Neural cell (in vitro differentiated cells): ENCODE measurements around the gene LDB3. TPM values are rescaled to one million over a fixed set of nuclear protein-coding genes. Genes with fewer than 3 reads are reported as not detected.

Experiments used
- H2AFZ ChIP-seq: fragments of 200-600, 300-800 bp; sonication (generic), shearing (Covaris generic); 2 replicates; pipeline ENCODE4 v1.6.0; 2014; ENCODE audit warnings: low read depth, mild to moderate bottlenecking, antibody characterized with exemption, low read length, moderate library complexity
- H3F3A ChIP-seq: fragments of 200-600 bp; shearing (Covaris generic); 2 replicates; pipeline ENCODE4 v1.6.1; 2016; ENCODE audit warnings: mild to moderate bottlenecking, moderate library complexity, mixed read lengths, antibody characterized with exemption, low read length; ENCODE audit not compliant: insufficient read depth, poor library complexity, severe bottlenecking
- H3K27ac ChIP-seq: fragments of 200-600, 300-800 bp; sonication (generic), shearing (Covaris generic); 2 replicates; pipeline ENCODE4 v1.5.1; 2014; ENCODE audit warnings: mild to moderate bottlenecking, low read length, moderate library complexity
- H3K27me3 ChIP-seq: fragments of 300-800, 200-600 bp; sonication (generic), shearing (Covaris generic); 2 replicates; pipeline ENCODE4 v1.6.0; 2014; ENCODE audit warnings: mild to moderate bottlenecking, low read depth, low read length, moderate library complexity; ENCODE audit not compliant: insufficient read depth
- H3K36me3 ChIP-seq: fragments of 300-800, 200-600 bp; sonication (generic), shearing (Covaris generic); 2 replicates; pipeline ENCODE4 v1.5.1; 2014; ENCODE audit warnings: mild to moderate bottlenecking, antibody characterized with exemption, low read length, moderate library complexity; ENCODE audit not compliant: insufficient read depth
- H3K4me2 ChIP-seq: fragments of 300-800, 200-600 bp; sonication (generic), shearing (Covaris generic); 2 replicates; pipeline ENCODE4 v1.6.0; 2014; ENCODE audit warnings: mild to moderate bottlenecking, low read length
- H3K4me3 ChIP-seq: fragments of 300-800, 200-600 bp; sonication (generic), shearing (Covaris generic); 2 replicates; pipeline ENCODE4 v1.5.1; 2014; ENCODE audit warnings: mild to moderate bottlenecking, low read length, moderate library complexity
- H3K79me2 ChIP-seq: fragments of 200-600 bp; shearing (Covaris generic); replicated peaks from 2 replicates; pipeline ENCODE4 v1.6.0; 2014; ENCODE audit warnings: mild to moderate bottlenecking, low read length, moderate library complexity; ENCODE audit not compliant: insufficient read depth
- H3K9ac ChIP-seq: fragments of 300-800, 200-600 bp; sonication (generic), shearing (Covaris generic); 2 replicates; pipeline ENCODE4 v1.6.1; 2016; ENCODE audit warnings: mild to moderate bottlenecking, low read length, mixed read lengths
- H3K9me2 ChIP-seq: fragments of 200-600 bp; shearing (Covaris generic); 2 replicates; pipeline ENCODE4 v1.6.1; 2016; ENCODE audit warnings: mild to moderate bottlenecking, low read length, mixed read lengths; ENCODE audit not compliant: insufficient read depth
- H3K9me3 ChIP-seq: fragments of 200-600, 300-800 bp; sonication (generic), shearing (Covaris generic); 2 replicates; pipeline ENCODE4 v1.6.1; 2016; ENCODE audit warnings: mild to moderate bottlenecking, mixed run types, low read length, moderate library complexity, mixed read lengths
- H4K20me1 ChIP-seq: fragments of 200-600 bp; shearing (Covaris generic); 2 replicates; pipeline ENCODE4 v1.6.1; 2016; ENCODE audit warnings: mild to moderate bottlenecking, mixed run types; ENCODE audit not compliant: insufficient read depth
- CTCF ChIP-seq: fragments of 450-650 bp; IDR thresholded peaks from 2 replicates; pipeline ENCODE4 v1.5.1; 2014; ENCODE audit warnings: antibody characterized with exemption, mild to moderate bottlenecking, moderate library complexity; ENCODE audit not compliant: poor library complexity, severe bottlenecking
- EP300 ChIP-seq: fragments of 450-650 bp; conservative IDR thresholded peaks from 2 replicates; pipeline ENCODE4 v1.6.1; 2014; ENCODE audit warnings: antibody characterized with exemption, mild to moderate bottlenecking, moderate library complexity; ENCODE audit not compliant: poor library complexity, severe bottlenecking
- EZH2 ChIP-seq: fragments of 200-600, 300-800 bp; shearing (Covaris generic), sonication (generic); IDR thresholded peaks from 2 replicates; pipeline ENCODE4 v1.6.1; 2014; ENCODE audit warnings: antibody characterized with exemption, low read length, borderline replicate concordance, mild to moderate bottlenecking; ENCODE audit not compliant: insufficient read depth, poor library complexity, severe bottlenecking
- MXI1 ChIP-seq: fragments of 450-650 bp; conservative IDR thresholded peaks from 2 replicates; pipeline ENCODE4 v1.6.1; 2014; ENCODE audit warnings: antibody characterized with exemption, mild to moderate bottlenecking; ENCODE audit not compliant: poor library complexity, severe bottlenecking
- POLR2AphosphoS5 ChIP-seq: IDR thresholded peaks from 2 replicates; pipeline ENCODE4 v1.6.1; 2012
- RAD21 ChIP-seq: fragments of 450-650 bp; conservative IDR thresholded peaks from 2 replicates; pipeline ENCODE4 v1.6.1; 2014; ENCODE audit warnings: antibody characterized with exemption, mild to moderate bottlenecking, moderate library complexity
- SMC3 ChIP-seq: fragments of 450-650 bp; conservative IDR thresholded peaks from 2 replicates; pipeline ENCODE4 v1.6.1; 2014; ENCODE audit warnings: antibody characterized with exemption, mild to moderate bottlenecking, moderate library complexity; ENCODE audit not compliant: poor library complexity
- TAF1 ChIP-seq: IDR thresholded peaks from 2 replicates; pipeline ENCODE4 v1.6.1; 2012; ENCODE audit warnings: low read depth
- polyA plus RNA-seq: library from polyadenylated mRNA; depleted of rRNA; stranded (reverse); fragments of >200 nt; gene quantifications from 2 replicates; pipeline ENCODE4 v1.2.3, GENCODE V29; 2014
- TF ChIP-seq, protein P1 (sequence below): IDR thresholded peaks from 2 replicates; pipeline ENCODE4 v1.6.1; 2012; ENCODE audit warnings: borderline replicate concordance

Gene LDB3
- polyA plus RNA-seq, 1 donor from 2014 or later: 0.12 TPM

GRCh38 chr10:86726677-86726999 lies 58.3 kb downstream of the LDB3 start:
- Histone ChIP-seq H3K27ac (no peak overlapping the region), H3K9ac (no peak overlapping the region), H3K4me2 (no peak overlapping the region), H3F3A (no peaks in the 10 kb centered on the region), H3K27me3 (no peaks in the 10 kb centered on the region), H3K9me2 (no peaks in the 10 kb centered on the region), H3K79me2 (no peaks in the 10 kb centered on the region), H3K4me3 (no peak overlapping the region), H4K20me1 (no peaks in the 10 kb centered on the region), H3K36me3 (no peaks in the 10 kb centered on the region), H2AFZ (no peak overlapping the region), H3K9me3 (no peaks in the 10 kb centered on the region)
- TF ChIP-seq EZH2: no peak
- no peak for TF ChIP-seq SMC3
- no peak for TF ChIP-seq CTCF
- no peak for TF ChIP-seq MXI1
- TF ChIP-seq EP300: no peak
- TF ChIP-seq RAD21: no peak
- no peak for TF ChIP-seq POLR2AphosphoS5
- TF ChIP-seq, protein P1, sequence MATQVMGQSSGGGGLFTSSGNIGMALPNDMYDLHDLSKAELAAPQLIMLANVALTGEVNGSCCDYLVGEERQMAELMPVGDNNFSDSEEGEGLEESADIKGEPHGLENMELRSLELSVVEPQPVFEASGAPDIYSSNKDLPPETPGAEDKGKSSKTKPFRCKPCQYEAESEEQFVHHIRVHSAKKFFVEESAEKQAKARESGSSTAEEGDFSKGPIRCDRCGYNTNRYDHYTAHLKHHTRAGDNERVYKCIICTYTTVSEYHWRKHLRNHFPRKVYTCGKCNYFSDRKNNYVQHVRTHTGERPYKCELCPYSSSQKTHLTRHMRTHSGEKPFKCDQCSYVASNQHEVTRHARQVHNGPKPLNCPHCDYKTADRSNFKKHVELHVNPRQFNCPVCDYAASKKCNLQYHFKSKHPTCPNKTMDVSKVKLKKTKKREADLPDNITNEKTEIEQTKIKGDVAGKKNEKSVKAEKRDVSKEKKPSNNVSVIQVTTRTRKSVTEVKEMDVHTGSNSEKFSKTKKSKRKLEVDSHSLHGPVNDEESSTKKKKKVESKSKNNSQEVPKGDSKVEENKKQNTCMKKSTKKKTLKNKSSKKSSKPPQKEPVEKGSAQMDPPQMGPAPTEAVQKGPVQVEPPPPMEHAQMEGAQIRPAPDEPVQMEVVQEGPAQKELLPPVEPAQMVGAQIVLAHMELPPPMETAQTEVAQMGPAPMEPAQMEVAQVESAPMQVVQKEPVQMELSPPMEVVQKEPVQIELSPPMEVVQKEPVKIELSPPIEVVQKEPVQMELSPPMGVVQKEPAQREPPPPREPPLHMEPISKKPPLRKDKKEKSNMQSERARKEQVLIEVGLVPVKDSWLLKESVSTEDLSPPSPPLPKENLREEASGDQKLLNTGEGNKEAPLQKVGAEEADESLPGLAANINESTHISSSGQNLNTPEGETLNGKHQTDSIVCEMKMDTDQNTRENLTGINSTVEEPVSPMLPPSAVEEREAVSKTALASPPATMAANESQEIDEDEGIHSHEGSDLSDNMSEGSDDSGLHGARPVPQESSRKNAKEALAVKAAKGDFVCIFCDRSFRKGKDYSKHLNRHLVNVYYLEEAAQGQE: no peak
- TF ChIP-seq TAF1: no peak

- H3F3A ChIP-seq: no peaks in the 10 kb centered on the region
- no peak overlapping the region for H3K9ac ChIP-seq
- no peak overlapping the region for H3K4me2 ChIP-seq
- no peaks in the 10 kb centered on the region for H3K9me3 ChIP-seq
- no peaks in the 10 kb centered on the region for H3K36me3 ChIP-seq
- H3K79me2 ChIP-seq: no peaks in the 10 kb centered on the region
- H4K20me1 ChIP-seq: no peaks in the 10 kb centered on the region
- no peaks in the 10 kb centered on the region for H3K9me2 ChIP-seq
- H2AFZ ChIP-seq: no peak overlapping the region
- no peak overlapping the region for H3K27ac ChIP-seq
- TF ChIP-seq RAD21: no peak
- TF ChIP-seq CTCF: no peak
- no peak for TF ChIP-seq MXI1
- TF ChIP-seq EP300: no peak
- TF ChIP-seq SMC3: no peak
- no peak for TF ChIP-seq EZH2
- no peak for TF ChIP-seq TAF1
- no peak for TF ChIP-seq POLR2AphosphoS5
- TF ChIP-seq, protein P1: no peak
- H3K4me3 ChIP-seq: no peak overlapping the region
- no peaks in the 10 kb centered on the region for H3K27me3 ChIP-seq
Measured at GRCh38 chr10:86727470-86727869, 59.2 kb downstream of the LDB3 start.
